BJ (cell line): ENCODE results near the gene PRKCH. TPM values are rescaled to one million over a fixed set of nuclear protein-coding genes. Genes with fewer than 3 reads are reported as not detected.
"Not testable (repeated sequence)": the region's sequence is repeated elsewhere in the genome, so short reads cannot be mapped to it uniquely, and the experiment has no call there.

Source experiments
- CTCF ChIA-PET: fragments of 350-600 bp; formaldehyde crosslinking; extraction: SDS; loops from one replicate; lab custom pipeline; 2021; ENCODE audit warnings: antibody characterized with exemption, inconsistent platforms; lab: Yijun Ruan, JAX
- POLR2A ChIA-PET: fragments of 300-600 bp; sonication (Branson Sonifier 250); formaldehyde crosslinking; extraction: SDS; loops from one replicate; lab custom pipeline; 2021; ENCODE audit warnings: antibody characterized with exemption; lab: Charles Lee
- DNase-seq: peaks from one replicate; pipeline ENCODE4 v3.0.0-alpha.2; 2011; ENCODE audit warnings: low read depth
- H3K27me3 ChIP-seq: 2 replicates; pipeline ENCODE4 v1.6.0; 2011; ENCODE audit warnings: low read length; ENCODE audit not compliant: control insufficient read depth, insufficient read depth
- H3K36me3 ChIP-seq: 2 replicates; pipeline ENCODE4 v1.5.1; 2011; ENCODE audit warnings: low read length; ENCODE audit not compliant: control insufficient read depth, insufficient read depth
- H3K4me3 ChIP-seq: 2 replicates; pipeline ENCODE4 v1.5.1; 2011; ENCODE audit warnings: low read depth, mild to moderate bottlenecking, control low read depth, low read length
- polyA plus RNA-seq: library from polyadenylated mRNA; depleted of rRNA; stranded (reverse); fragments of >200 nt; gene quantifications from 2 replicates; pipeline ENCODE4 v1.2.3, GENCODE V29; 2011
- TF ChIP-seq, protein P1 (sequence below): IDR thresholded peaks from 2 replicates; pipeline ENCODE4 v1.5.1; 2011; ENCODE audit warnings: low read depth, mild to moderate bottlenecking, control low read depth, inconsistent platforms, low read length, moderate library complexity; ENCODE audit not compliant: insufficient read depth

PRKCH gene
- polyA plus RNA-seq, 1 experiment = 2.0 TPM

DNA sequence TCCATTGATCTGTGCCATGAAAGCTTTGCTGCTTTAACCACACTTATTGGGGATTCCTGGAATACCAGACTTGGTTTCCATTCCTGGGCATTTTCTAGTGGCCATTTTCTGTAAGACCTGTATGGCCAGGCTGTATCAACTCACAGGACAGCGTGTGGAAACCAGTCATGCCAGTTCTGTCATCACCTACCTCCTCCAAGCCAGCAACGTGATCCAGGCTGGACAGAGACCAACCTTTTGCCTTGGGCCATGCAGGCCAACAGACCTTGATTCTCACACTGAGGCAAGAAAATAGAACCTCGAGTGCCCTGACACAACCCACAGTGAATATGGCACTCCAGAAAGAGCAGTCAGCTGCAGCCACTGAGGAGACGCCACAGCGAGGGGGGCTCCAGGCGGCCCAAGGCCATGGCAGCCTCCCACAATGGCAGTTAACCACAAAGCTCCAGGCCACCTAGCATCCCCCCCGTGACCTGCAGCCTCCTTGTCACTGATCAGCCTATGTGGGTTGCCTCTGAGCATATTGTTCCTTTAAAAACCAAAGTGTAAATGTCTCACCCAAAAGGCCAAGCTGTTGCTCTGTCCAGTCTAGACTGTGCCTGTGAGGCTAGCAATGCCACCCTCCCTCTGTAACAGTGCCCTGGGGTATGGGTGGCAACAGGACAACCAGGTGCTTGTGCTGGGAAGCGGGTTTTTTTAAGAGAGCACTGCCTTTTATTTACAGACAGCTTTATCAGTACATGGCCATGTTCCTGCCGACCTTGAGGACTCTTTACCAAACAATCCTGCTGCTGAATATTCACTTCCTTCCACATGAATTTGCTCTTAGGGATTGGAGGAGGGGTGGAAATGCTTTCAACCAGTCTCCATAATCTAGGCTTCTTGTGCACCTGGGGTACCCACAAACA, 205.3 kb downstream of the PRKCH start:
- H3K4me3 ChIP-seq = no peak overlapping the region
- ChIA-PET POLR2A (no interaction called here), CTCF (interaction anchor here (1.6 kb wide), 1 partner anchor 20 kb away, joined by 3 read pairs; no protein-coding TSS in a partner anchor)
- no peaks in the 10 kb centered on the region for H3K27me3 ChIP-seq
- no peak for DNase-seq
- TF ChIP-seq, protein P1, sequence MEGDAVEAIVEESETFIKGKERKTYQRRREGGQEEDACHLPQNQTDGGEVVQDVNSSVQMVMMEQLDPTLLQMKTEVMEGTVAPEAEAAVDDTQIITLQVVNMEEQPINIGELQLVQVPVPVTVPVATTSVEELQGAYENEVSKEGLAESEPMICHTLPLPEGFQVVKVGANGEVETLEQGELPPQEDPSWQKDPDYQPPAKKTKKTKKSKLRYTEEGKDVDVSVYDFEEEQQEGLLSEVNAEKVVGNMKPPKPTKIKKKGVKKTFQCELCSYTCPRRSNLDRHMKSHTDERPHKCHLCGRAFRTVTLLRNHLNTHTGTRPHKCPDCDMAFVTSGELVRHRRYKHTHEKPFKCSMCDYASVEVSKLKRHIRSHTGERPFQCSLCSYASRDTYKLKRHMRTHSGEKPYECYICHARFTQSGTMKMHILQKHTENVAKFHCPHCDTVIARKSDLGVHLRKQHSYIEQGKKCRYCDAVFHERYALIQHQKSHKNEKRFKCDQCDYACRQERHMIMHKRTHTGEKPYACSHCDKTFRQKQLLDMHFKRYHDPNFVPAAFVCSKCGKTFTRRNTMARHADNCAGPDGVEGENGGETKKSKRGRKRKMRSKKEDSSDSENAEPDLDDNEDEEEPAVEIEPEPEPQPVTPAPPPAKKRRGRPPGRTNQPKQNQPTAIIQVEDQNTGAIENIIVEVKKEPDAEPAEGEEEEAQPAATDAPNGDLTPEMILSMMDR = no peak
- no peaks in the 10 kb centered on the region for H3K36me3 ChIP-seq

DNA sequence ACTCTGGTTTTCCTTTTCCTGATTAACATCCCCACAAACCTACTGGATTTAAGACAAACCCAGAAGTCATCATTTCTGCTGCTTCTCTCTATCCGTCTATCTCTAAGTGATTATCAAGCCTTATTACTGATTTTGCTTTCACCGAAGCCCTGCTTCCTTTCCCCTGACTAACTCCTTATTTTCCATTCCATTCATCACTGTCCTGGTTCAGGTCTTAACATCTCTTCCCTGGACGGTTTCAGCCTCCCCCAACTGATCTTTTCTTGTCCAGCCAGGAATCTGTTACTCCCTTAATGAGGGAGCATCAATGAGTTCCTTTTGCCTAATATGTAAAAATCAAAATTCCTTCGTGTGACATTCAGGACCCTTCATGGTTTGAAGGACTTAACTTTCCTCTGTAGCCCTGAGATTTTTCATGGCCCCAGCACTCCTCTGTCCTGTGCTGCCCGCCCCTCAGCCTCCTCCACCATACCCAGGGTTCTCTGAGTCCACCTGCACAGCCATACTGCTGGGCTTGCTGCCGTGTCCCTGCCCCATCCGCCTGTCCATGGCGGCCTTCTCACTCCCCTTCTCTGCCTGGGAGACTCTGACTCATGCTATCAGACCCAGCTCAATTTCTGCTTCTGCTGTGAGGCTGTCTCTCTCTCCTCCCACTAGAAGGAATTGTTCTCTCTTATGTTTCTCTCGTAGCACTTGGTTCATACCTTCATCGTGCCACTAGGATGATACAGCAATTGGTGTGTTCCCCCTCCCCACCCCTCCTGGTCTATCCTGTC, 206.1 kb downstream of the PRKCH start:
- no peak for DNase-seq
- TF ChIP-seq, protein P1 = 0 out of 2 replicates have a peak, but pooled peaks have one; percentile 4
- no peaks in the 10 kb centered on the region for H3K27me3 ChIP-seq
- CTCF ChIA-PET = interaction anchor here (1.3 kb wide), 1 partner anchor 24 kb away, joined by 5 read pairs; no protein-coding TSS in a partner anchor
- no peak overlapping the region for H3K4me3 ChIP-seq
- H3K36me3 ChIP-seq = no peaks in the 10 kb centered on the region
- POLR2A ChIA-PET = interaction anchor here (0.7 kb wide), 1 partner anchor 37 kb away, joined by 3 read pairs; no protein-coding TSS in a partner anchor

DNA sequence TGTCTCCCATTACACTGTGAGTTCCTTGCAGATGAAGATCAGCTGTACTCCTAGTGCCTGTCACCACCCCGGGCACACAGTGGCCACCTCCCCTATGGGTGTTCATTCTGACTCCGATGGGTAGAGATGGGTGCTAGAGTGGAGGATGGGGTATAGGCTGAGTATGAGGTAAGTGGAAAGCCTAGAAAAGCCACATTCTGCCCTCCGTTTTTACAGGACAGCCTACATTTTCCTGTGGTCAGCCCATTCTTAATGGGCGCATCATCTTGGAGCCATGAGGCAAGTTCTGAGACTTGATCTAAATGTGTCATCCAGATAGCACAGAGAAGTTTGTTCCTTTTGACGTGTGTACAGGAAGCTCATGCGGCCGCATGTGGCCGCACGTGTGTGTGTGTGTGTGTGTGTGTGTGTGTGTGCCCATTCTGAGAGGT, 207.2 kb downstream of the PRKCH start:
- H3K27me3 ChIP-seq = no peaks in the 10 kb centered on the region
- TF ChIP-seq, protein P1 = no peak
- ChIA-PET POLR2A (interaction anchor here (0.5 kb wide), 1 partner anchor 220 kb away, joined by 3 read pairs; no protein-coding TSS in a partner anchor), CTCF (interaction anchor here (1.3 kb wide), 1 partner anchor 23 kb away, joined by 5 read pairs; no protein-coding TSS in a partner anchor)
- no peak overlapping the region for H3K4me3 ChIP-seq
- no peak for DNase-seq
- no peaks in the 10 kb centered on the region for H3K36me3 ChIP-seq

DNA sequence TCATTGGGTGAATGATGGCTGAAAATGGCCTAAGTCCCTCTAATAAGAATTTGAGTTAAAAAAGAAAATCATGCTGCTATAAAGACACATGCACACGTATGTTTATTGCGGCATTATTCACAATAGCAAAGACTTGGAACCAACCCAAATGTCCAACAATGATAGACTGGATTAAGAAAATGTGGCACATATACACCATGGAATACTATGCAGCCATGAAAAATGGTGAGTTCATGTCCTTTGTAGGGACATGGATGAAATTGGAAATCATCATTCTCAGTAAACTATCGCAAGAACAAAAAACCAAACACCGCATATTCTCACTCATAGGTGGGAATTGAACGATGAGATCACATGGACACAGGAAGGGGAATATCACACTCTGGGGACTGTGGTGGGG, 208.0 kb downstream of the PRKCH start:
- H3K4me3 ChIP-seq, H3K27me3 ChIP-seq, CTCF ChIA-PET, H3K36me3 ChIP-seq, POLR2A ChIA-PET, DNase-seq: not testable (repeated sequence)

DNA sequence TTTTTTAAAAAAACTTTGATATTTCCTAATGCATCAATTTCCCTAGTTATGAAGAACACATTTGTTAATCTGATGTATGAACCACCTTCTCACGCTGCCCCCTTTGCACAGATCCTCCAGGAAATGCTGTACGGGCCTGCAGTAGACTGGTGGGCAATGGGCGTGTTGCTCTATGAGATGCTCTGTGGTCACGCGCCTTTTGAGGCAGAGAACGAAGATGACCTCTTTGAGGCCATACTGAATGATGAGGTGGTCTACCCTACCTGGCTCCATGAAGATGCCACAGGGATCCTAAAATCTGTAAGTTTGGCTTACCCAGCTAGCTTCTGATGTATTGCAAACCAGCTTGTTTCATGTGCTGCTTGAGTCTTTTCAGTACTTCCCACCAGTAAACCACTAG, 208.9 kb downstream of the PRKCH start:
- ChIA-PET POLR2A (no interaction called here), CTCF (interaction anchor here (1.6 kb wide), 1 partner anchor 55 kb away, joined by 5 read pairs; no protein-coding TSS in a partner anchor)
- no peaks in the 10 kb centered on the region for H3K27me3 ChIP-seq
- TF ChIP-seq, protein P1 = no peak
- H3K4me3 ChIP-seq = no peak overlapping the region
- DNase-seq = no peak
- H3K36me3 ChIP-seq = no peaks in the 10 kb centered on the region
